Sigmoid colon (tissue), 7 donors: ENCODE data around the gene P2RX2. TPM values are rescaled to one million over a fixed set of nuclear protein-coding genes. Genes with fewer than 3 reads are reported as not detected.

Experiments used
- DNase-seq: peaks from one replicate; pipeline ENCODE4 v3.0.0-alpha.2; 2019
- H3K27ac ChIP-seq, 4 donors: fragments of 200-600 bp; sonication (generic); one replicate each; pipeline ENCODE4 v1.5.1; 2016 to 2019; ENCODE audit warnings: mild to moderate bottlenecking in 1 of 4
- H3K27me3 ChIP-seq, 3 donors: fragments of 200-600 bp; sonication (generic); one replicate each; pipeline ENCODE4 v1.5.1; 2019; ENCODE audit warnings: mild to moderate bottlenecking in 1 of 3
- H3K36me3 ChIP-seq, 4 donors: fragments of 200-600 bp; sonication (generic); one replicate each; pipeline ENCODE4 v1.5.1; 2016 to 2019
- H3K4me1 ChIP-seq, 4 donors: fragments of 200-600 bp; sonication (generic); one replicate each; pipeline ENCODE4 v1.5.1; 2017 to 2019
- H3K4me3 ChIP-seq, 4 donors: fragments of 200-600 bp; sonication (generic); one replicate each; pipeline ENCODE4 v1.5.1; 2017 to 2019; ENCODE audit warnings: mild to moderate bottlenecking in 2 of 4, moderate library complexity in 1 of 4
- H3K9me3 ChIP-seq, 4 donors: fragments of 200-600 bp in 3 of 4; sonication (generic) in 3 of 4; one replicate each; pipeline versions ENCODE4 v1.5.1 to v1.6.1; 2013 to 2019
- CTCF ChIP-seq, 4 experiments: fragments of 450-650 bp in 3 of 4; fragments of 200-600 bp in 1 of 4; IDR thresholded peaks; one replicate each; pipeline ENCODE4 v1.5.1; 2016 to 2019; ENCODE audit warnings: antibody characterized with exemption in 4 of 4, mild to moderate bottlenecking in 3 of 4, moderate library complexity in 2 of 4
- EP300 ChIP-seq, 4 donors: sonication (generic); formaldehyde crosslinking; IDR thresholded peaks; one replicate each; pipeline ENCODE4 v1.6.1; 2017; ENCODE audit warnings: antibody characterized with exemption in 4 of 4
- POLR2A ChIP-seq, 2 donors: fragments of 450-650 bp; IDR thresholded peaks; one replicate each; pipeline ENCODE4 v1.6.1; 2016; ENCODE audit warnings: antibody characterized with exemption in 2 of 2, mild to moderate bottlenecking in 2 of 2, moderate library complexity in 2 of 2
- POLR2AphosphoS5 ChIP-seq, 4 donors: sonication (generic); formaldehyde crosslinking; IDR thresholded peaks; one replicate each; pipeline ENCODE4 v1.6.1; 2017; ENCODE audit warnings: antibody characterized with exemption in 4 of 4
- WGBS, 2 donors: extraction: QIAGEN DNeasy Blood & Tissue Kit; methylation state at CpG; one replicate each; pipeline ENCODE4 v1.1.7; 2013; 5-methylcytosine and 5-hydroxymethylcytosine counted together
- intact Hi-C: fragments of 100-400 bp; cut with DNase I; formaldehyde crosslinking; loops from one replicate; pipeline ENCODE4 v1.15.1; 2023
- polyA plus RNA-seq, 3 donors: library from polyadenylated mRNA; stranded (reverse); fragments of 200-250 nt; gene quantifications; one replicate each; pipeline ENCODE4 v1.2.3, GENCODE V29; 2013
- total RNA-seq, 4 donors: library from RNA; depleted of rRNA; stranded (reverse); fragments of >200 nt; gene quantifications; one replicate each; pipeline ENCODE4 v1.1.0, GENCODE V29; 2016
- donor health status: healthy with polysubstance abuse.
- donor health status: Bipolar disorder and iron deficiency.
- donor health status: healthy.

The P2RX2 gene
- total and polyA plus RNA-seq, 7 donors = 0.16 to 1.4 (median 0.36) TPM; not detected in 2

- Histone ChIP-seq H3K4me1 (no peaks in the 10 kb centered on the region), H3K36me3 (peaks cover 0 to 84% (median 27%) of the 10 kb centered on the region in 4 donors), H3K4me3 (no peak overlapping the region), H3K27ac (no peak overlapping the region), H3K9me3 (no peaks in the 10 kb centered on the region), H3K27me3 (no peaks in the 10 kb centered on the region)
- DNase-seq = no peak
- TF ChIP-seq POLR2A (IDR thresholded peaks at IDR 0.05) = no peak
- TF ChIP-seq POLR2AphosphoS5 (IDR thresholded peaks at IDR 0.05) = no peak
- no peak for TF ChIP-seq CTCF (IDR thresholded peaks at IDR 0.05)
- no peak for TF ChIP-seq EP300 (IDR thresholded peaks at IDR 0.05)
- 86 to 94% methylated on average over 11 of the region's 11 CpGs for WGBS, 2 donors
- intact Hi-C loops = no loop called here
Observed at GRCh38 chr12:132578826-132579225, 39.8 kb upstream of the P2RX2 start.

DNA sequence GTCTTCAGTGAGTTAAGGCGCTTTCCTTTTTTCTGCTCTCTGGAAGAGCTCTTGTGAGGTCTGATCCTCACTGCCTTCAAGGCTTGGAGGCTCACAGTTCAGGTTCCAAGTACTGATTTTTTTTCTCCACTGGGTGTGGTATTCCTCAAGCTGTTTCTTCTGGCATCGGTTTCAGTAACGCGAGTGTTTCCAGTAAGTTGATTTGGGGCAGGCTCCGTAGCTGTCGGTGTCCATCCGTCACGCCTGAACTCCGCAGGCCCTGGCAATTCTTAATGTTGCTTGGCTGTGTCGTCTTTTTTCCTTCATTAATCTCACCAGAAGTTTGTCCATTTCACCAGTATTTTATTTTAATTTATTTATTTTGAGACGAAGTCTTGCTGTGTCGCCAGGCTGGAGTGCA, 38.8 kb upstream of the P2RX2 start:
- H3K9me3 ChIP-seq = no peaks in the 10 kb centered on the region
- DNase-seq = no peak

DNA sequence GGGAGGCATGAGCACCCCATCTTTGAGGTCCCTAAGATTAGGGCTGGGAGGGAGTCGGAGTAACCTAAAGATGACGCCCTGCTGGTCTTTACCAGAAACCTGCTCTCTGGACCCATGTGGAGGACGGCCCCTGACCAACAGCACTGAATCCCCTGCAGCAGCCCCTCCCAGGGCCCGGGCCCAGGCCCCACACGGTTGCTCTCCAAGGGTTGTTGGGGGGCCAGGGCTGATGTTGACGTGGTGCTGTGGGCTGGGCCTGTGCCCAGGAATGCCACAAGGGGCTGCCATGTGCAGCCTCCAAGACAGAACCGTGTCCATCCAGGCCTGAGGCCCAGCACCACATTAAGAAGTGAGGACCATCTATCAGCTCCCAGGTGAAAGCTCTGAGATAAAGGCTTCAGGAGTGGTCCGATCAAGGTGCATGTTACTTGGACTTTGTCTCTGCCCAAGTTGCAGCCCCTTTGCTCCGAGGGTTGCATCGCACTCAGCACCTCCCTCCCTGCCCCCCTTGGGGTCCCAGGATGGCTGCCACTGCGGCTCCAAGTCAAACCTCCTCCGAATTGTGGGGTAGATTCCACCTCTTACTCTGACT, 37.8 kb upstream of the P2RX2 start:
- TF ChIP-seq POLR2A (IDR thresholded peaks at IDR 0.05) = no peak
- WGBS, 2 donors = 94% methylated on average over 12 of the region's 12 CpGs
- H3K36me3 ChIP-seq = peaks cover 0 to 69% (median 13%) of the 10 kb centered on the region in 4 donors
- no peak for DNase-seq
- H3K9me3 ChIP-seq = no peaks in the 10 kb centered on the region
- no peaks in the 10 kb centered on the region for H3K27me3 ChIP-seq
- intact Hi-C loops = no loop called here
- H3K4me3 ChIP-seq = no peak overlapping the region
- no peak overlapping the region for H3K27ac ChIP-seq
- H3K4me1 ChIP-seq = no peaks in the 10 kb centered on the region

More for the DNA sequence above, 38.8 kb upstream of the P2RX2 start:
- H3K36me3 ChIP-seq = peaks cover 0 to 80% (median 19%) of the 10 kb centered on the region in 4 donors
- H3K27ac ChIP-seq = peak overlapping the region in 1 of 4 donors; percentile 38
- no peak overlapping the region for H3K4me3 ChIP-seq
- no peaks in the 10 kb centered on the region for H3K27me3 ChIP-seq
- 88 to 90% methylated on average over 12 of the region's 12 CpGs for WGBS, 2 donors
- TF ChIP-seq EP300 (IDR thresholded peaks at IDR 0.05) = no peak
- TF ChIP-seq POLR2AphosphoS5 (IDR thresholded peaks at IDR 0.05) = no peak
- no peak for TF ChIP-seq POLR2A (IDR thresholded peaks at IDR 0.05)
- no peak for TF ChIP-seq CTCF (IDR thresholded peaks at IDR 0.05)
- H3K4me1 ChIP-seq = no peaks in the 10 kb centered on the region
- intact Hi-C loops = no loop called here

DNA sequence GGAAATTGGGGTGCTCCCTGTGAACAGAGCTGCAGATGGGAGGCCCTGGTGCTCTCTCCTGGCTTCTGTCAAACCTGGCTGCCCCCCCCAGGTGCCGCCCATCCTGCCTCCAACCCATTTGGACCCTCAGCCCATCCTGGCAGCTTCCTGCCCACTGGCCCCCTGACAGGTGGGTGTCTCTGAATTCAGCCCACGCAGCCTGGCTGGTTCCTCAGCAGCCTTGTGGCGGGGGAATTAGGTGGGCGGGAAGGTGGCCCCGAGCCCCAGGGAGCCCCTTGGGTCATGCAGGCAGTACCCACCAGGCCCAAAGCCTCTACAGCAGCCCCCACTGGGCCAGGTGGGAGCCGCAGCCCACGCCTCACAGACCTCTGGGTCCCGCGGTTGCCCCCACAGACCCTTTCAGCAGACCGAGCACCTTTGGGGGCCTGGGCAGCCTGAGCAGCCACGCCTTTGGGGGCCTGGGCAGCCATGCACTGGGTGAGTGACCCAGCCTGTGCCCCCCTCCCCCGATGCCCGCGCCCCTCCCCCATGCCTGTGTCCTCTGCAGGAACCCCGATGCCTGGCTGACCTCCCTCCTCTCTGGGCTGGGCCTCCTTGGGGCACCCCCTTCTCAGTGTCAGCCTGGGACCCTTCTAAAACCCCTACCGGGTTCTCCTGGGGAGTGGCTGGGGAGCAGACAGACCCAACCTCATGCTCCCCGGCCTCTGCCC, 37.1 kb upstream of the P2RX2 start:
- TF ChIP-seq POLR2AphosphoS5 (IDR thresholded peaks at IDR 0.05) = no peak
- TF ChIP-seq CTCF (IDR thresholded peaks at IDR 0.05) = no peak
- Histone ChIP-seq H3K27me3 (no peaks in the 10 kb centered on the region), H3K9me3 (no peaks in the 10 kb centered on the region), H3K4me1 (no peaks in the 10 kb centered on the region), H3K36me3 (peaks cover 0 to 63% (median 12%) of the 10 kb centered on the region in 4 donors), H3K4me3 (no peak overlapping the region), H3K27ac (peak overlapping the region in 1 of 4 donors; percentile 72)
- intact Hi-C loops = no loop called here
- DNase-seq = no peak
- 87 to 93% methylated on average over 17 of the region's 17 CpGs for WGBS, 2 donors

DNA sequence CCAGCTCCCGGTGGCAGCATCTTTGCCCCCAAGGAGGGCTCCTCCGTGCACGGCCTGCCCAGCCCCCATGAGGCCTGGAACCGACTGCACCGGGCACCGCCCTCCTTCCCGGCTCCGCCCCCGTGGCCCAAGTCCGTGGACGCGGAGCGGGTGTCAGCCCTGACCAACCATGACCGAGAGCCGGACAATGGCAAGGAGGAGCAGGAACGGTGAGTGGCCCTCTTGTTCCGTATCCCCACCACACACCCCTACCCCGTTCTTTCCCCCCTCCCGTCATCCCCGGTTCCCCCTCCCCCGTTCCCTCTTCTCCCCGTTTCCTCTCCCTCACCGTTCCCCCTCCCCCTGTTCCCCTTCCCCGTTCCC, 36.5 kb upstream of the P2RX2 start:
- WGBS, 2 donors = 77 to 80% methylated on average over 24 of the region's 24 CpGs
- Histone ChIP-seq H3K9me3 (no peaks in the 10 kb centered on the region), H3K4me1 (no peaks in the 10 kb centered on the region), H3K27ac (peak overlapping the region in 1 of 4 donors; percentile 72), H3K4me3 (peak overlapping the region; percentile 12 to 36 (median 26)), H3K36me3 (peaks cover 0 to 58% (median 8%) of the 10 kb centered on the region in 4 donors), H3K27me3 (no peaks in the 10 kb centered on the region)
- intact Hi-C loops = no loop called here
- TF ChIP-seq CTCF (IDR thresholded peaks at IDR 0.05) (no peak), POLR2A (IDR thresholded peaks at IDR 0.05) (no peak), POLR2AphosphoS5 (IDR thresholded peaks at IDR 0.05) (no peak), EP300 (IDR thresholded peaks at IDR 0.05) (no peak)
- no peak for DNase-seq
